ENCODE measurements around the gene TYRP1.
"Not testable (repeated sequence)": the region's sequence is repeated elsewhere in the genome, so short reads cannot be mapped to it uniquely, and the experiment has no call there.

Gene TYRP1

GRCh38 chr9:12693141-12693540, at the start of gene TYRP1:
Gene TYRP1, plus strand, starts transcription at chr9:12693385. Its CDS starts 612 bp downstream, at chr9:12693997.
- no peak for DNase-seq

- DNase-seq = no peak
Measured at GRCh38 chr9:12643686-12644085, 49.5 kb upstream of the TYRP1 start.

DNA sequence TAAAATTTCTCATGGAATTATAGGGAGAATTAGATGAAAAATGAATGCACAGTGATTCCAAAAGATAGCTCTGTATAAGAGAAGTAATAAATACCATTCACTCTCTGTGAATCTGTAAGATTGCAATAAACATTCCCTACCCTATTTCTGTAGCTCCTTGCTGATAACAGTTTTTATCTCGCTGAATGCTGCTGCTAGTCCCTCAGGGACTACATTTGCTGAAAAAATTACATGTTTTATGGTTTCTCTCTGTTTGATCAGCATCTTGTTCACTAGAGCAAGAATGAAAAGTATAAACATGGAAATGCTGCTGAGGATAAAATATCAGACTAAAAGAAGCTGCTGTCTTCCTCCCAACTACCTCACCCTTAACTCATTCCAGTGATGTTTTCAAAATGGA, 44.3 kb upstream of the TYRP1 start:
- no peak for DNase-seq

DNA sequence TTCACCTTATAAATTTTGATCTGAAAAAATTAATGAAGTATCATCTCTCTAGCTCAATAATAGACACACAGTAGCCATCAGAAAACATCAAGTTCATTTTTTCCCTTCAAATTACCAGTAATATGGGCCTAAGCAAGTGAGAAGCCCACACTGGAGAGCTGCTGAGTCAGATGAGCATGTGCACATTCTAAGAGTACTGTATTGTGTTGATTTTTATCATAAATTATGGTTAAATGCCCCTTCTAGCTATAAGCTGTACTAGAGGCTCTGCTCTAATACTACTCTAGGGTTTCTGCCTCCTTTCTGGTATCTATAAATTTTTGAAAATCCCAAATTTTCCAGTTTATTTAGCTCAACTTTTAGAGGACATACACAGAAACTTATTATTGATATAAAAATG, 42.1 kb upstream of the TYRP1 start:
- no peak for DNase-seq

GRCh38 chr9:12652973-12653372, 40.2 kb upstream of the TYRP1 start:
- DNase-seq = no peak

- no peak for DNase-seq
Measured at GRCh38 chr9:12656803-12657202, 36.4 kb upstream of the TYRP1 start.

DNA sequence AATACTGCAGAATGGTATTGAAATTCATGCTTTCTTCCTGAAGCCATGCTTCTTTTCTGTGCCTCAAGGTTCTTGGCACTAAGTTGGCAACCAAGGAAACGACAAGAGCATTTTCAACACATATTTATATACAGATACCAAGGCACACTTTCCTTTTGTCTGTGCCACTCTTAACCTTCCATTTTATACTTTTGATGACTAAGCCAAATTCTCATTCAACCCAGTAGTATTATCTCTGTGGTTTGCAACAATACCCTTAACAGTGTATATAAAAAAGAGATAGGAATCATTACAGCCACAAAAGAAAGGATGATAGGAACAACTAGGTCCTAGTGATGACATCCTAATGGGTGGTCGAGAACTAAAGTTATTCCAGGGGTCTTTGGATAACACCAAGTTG, 36.0 kb upstream of the TYRP1 start:
- DNase-seq = no peak

DNA sequence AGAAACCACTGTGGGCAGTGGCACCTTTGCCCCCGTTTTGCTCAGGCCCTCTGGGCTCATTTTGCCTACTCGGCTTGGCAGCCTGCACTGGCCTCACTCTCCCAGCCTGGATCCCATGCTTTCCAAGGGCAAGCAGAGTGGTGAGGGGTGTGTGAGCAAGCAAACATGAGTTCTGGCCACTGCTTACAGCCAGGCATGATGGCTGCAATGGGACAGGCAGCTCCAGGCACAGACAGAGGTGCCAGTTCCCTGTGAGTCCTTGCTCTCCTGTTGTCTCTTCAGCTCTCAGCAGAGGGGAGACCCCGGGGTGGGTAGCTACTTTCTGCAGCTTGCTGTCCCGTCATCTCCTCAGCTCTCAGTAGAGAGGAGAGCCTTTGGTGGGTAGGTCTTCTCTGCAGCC, 35.2 kb upstream of the TYRP1 start:
- no peak for DNase-seq

DNA sequence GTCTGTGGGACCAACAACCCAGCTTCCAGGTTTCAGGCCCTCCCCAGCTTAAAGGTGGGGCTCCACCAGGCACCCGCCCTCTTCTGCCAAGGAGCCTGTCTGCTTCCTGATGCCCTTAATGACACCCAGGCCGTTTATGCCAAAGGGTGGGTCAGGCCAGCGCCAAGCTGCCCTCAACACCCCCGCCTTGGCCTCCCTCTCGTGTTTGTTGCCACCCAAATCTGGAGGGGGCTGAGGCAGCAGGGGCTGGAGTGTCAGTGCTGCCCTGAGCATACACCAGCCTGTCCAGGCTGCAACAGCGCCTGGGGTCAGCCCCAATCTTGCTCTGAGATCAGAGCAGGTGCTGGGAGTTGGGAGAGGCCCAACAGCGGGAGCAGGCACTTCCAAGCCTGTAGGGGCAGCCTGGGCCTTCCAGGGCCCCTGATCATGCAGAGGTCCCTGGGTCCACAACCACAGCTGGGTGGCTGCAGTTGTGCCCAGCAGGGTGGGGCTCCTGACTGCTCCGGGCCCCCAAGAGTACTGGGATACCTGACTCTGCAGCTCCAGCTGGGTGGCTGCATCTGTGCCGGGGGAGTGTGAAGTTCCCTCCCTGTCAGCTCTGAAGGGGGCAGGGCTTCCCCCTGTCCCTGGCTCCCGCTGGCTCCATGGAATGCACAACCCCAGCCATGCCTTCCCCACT, 34.5 kb upstream of the TYRP1 start:
- no peak for DNase-seq

DNA sequence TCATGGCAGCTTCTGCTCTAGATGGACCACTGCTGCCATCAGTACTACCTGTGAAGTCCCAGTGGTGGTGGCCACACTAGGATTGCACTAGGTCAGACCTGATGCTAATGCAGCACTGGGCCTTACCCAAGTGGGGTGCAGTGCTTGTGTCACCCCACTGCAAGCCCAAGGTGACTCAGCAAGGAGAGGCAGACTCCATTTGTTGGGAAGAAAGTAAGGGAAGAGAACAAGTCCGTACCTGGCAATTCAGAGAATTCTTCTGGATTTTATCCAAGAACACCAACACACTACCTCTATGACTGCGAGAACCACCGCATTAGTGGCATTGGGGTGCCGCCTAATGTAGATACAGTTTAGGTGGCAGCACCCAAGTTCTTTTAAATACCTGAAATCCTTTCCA, 34.0 kb upstream of the TYRP1 start:
- DNase-seq = no peak

GRCh38 chr9:12666813-12667212, 26.4 kb upstream of the TYRP1 start:
- DNase-seq = no peak

DNA sequence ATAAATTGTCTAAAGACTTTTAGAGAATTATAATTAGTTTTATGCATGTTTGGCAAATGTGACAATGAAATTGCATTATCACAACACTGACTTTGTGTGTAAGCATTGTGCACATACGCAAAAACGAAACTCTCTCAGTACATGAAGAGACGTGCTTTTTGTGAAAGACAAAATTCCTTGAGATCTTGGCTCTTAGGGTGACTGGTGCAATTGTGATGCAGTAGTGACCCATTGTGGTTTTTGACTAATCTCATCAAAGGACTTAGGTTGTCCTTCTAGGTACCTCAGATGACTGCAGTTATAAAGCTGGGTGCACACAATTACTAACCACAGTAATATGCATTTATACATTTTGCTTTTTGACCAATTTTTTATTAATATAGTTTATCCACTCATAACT, 25.3 kb upstream of the TYRP1 start:
- DNase-seq = no peak

GRCh38 chr9:12670006-12670405, 23.2 kb upstream of the TYRP1 start:
- no peak for DNase-seq

- DNase-seq = no peak
Measured at GRCh38 chr9:12674961-12675360, 18.2 kb upstream of the TYRP1 start.

DNA sequence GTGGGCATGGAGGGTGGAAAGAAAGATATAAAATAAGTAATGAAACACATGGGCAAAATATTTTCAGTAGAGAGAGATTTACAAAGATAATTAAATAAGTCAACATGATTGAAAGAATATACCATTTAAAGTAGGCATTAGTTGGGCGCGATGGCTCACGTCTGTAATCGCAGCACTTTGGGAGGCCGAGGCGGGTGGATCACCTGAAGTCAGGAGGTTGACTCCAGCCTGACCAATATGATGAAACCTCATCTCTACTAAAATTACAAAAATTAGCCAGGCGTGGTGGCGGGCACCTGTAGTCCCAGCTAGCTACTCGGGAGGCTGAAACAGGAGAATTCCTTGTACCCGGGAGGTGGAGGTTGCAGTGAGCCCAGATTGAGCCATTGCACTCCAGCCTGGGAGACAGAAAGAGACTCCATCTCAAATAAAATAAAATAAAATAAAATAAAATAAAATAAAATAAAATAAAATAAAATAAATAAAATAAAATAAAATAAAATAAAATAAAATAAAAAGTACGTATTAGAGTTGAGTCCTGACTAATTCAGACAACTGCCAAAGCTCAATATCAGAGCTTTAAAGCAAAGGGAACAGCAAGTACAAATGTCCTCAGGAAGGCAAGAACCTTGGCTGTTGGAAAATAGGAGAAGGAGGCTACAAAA, 15.6 kb upstream of the TYRP1 start:
- not testable (repeated sequence) for DNase-seq

DNA sequence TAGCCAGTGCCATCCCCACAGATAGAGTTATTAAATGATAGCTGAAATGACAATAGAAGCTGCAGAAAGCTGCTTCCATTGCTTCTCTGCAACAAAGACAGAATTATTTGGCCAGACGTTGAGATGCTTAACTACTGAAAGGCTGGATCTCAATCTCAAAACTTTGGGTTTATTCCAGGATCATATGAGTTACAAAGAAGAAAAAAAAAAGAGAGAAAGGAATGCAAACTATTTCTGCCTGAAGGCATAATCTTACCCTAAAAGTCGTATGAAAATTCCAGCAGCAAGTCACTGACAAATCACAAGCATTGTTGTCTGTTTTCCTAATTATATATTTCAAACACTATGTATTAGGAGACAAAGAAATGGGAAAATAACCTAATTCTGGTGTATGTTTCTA, 12.8 kb upstream of the TYRP1 start:
- no peak for DNase-seq

- no peak for DNase-seq
Measured at GRCh38 chr9:12680757-12681156, 12.4 kb upstream of the TYRP1 start.

GRCh38 chr9:12681620-12682019, 11.6 kb upstream of the TYRP1 start:
- no peak for DNase-seq

GRCh38 chr9:12684974-12685373, 8.2 kb upstream of the TYRP1 start:
- DNase-seq = no peak

DNA sequence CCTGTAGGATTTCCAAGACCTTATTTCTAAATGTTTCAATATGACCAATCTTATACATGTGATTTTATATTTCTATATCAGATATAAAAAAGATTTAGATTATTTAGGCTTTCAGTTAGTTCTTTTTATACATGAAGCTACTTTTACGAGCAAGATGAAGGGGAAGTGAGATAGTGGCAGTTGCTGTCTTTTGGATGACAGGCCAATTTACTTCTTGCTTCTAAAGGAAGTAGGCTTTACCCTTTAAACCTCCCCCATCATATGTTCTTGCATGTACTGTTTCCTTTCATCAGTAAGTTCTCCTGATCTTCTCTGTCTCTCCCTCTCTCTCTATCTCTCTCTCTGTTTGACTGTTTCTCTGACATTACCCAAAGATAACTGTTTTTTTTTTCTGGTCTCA, 4.0 kb upstream of the TYRP1 start:
- no peak for DNase-seq

DNA sequence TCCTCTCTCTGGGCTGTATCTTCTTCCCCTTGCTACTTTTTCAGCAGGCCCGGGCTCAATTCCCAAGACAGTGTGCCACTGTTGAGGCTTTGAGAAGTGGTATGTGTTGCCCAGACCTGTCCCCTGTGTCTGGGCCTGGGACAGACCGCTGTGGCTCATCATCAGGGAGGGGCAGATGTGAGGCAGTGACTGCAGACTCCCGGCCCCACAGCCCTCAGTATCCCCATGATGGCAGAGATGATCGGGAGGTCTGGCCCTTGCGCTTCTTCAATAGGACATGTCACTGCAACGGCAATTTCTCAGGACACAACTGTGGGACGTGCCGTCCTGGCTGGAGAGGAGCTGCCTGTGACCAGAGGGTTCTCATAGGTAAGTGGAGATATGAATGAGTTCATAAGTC, 828 bp downstream of the TYRP1 start:
- DNase-seq = no peak

- DNase-seq = no peak
Measured at GRCh38 chr9:12695474-12695873, 2.3 kb downstream of the TYRP1 start.

GRCh38 chr9:12696931-12697622, 3.9 kb downstream of the TYRP1 start:
- no peak for DNase-seq

GRCh38 chr9:12697719-12698118, 4.5 kb downstream of the TYRP1 start:
- DNase-seq = no peak

Measured in stimulated activated CD4-positive, alpha-beta T cell treated with anti-CD3 and anti-CD28 coated beads, Interleukin-1b, Interleukin-23, amount 100 ng/mL, for 48 hours (primary cell).